ENCODE data around the gene TAC3.
"Not testable (repeated sequence)": the region's sequence is repeated elsewhere in the genome, so short reads cannot be mapped to it uniquely, and the experiment has no call there.

DNA sequence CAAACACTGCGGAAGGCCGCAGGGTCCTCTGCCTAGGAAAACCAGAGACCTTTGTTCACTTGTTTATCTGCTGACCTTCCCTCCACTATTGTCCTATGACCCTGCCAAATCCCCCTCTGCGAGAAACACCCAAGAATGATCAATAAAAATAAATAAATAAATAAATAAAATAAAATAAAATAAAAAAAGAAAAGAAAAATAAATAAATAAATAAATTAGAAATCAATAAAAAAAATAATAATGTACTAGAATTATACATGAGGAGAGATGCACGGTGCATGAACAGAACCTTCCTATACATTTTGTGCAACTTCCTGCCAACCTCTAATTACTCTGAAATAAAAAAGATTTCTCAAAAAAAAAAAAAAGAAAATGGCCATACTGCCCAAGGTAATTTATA is 51.2 kb downstream of the TAC3 start:
- TF ChIP-seq, protein P1, sequence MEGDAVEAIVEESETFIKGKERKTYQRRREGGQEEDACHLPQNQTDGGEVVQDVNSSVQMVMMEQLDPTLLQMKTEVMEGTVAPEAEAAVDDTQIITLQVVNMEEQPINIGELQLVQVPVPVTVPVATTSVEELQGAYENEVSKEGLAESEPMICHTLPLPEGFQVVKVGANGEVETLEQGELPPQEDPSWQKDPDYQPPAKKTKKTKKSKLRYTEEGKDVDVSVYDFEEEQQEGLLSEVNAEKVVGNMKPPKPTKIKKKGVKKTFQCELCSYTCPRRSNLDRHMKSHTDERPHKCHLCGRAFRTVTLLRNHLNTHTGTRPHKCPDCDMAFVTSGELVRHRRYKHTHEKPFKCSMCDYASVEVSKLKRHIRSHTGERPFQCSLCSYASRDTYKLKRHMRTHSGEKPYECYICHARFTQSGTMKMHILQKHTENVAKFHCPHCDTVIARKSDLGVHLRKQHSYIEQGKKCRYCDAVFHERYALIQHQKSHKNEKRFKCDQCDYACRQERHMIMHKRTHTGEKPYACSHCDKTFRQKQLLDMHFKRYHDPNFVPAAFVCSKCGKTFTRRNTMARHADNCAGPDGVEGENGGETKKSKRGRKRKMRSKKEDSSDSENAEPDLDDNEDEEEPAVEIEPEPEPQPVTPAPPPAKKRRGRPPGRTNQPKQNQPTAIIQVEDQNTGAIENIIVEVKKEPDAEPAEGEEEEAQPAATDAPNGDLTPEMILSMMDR (IDR thresholded peaks at IDR 0.05; ENCODE audit: control extremely low read depth in 1 of 3, insufficient read depth in 1 of 3, low read depth in 1 of 3, low read length in 3 of 3): not testable (repeated sequence)
- TF ChIP-seq, protein P2, sequence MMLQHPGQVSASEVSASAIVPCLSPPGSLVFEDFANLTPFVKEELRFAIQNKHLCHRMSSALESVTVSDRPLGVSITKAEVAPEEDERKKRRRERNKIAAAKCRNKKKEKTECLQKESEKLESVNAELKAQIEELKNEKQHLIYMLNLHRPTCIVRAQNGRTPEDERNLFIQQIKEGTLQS (IDR thresholded peaks at IDR 0.05; ENCODE audit: insufficient read depth, low read depth, low read length): not testable (repeated sequence)
- TF ChIP-seq RAD21 (IDR thresholded peaks at IDR 0.05 in 1 of 2, conservative IDR thresholded peaks at IDR 0.05 in 1 of 2; ENCODE audit: low read depth in 2 of 2, low read length in 2 of 2); EZH2 (IDR thresholded peaks at IDR 0.05; ENCODE audit: low read depth, low read length, severe bottlenecking); HDAC6 (IDR thresholded peaks at IDR 0.05; ENCODE audit: low read depth, low read length); CBX5 (IDR thresholded peaks at IDR 0.05; ENCODE audit: low read depth, low read length): not testable (repeated sequence)
- TF ChIP-seq, protein P3, sequence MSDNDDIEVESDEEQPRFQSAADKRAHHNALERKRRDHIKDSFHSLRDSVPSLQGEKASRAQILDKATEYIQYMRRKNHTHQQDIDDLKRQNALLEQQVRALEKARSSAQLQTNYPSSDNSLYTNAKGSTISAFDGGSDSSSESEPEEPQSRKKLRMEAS (IDR thresholded peaks at IDR 0.05): not testable (repeated sequence)
- TF ChIP-seq, protein P4, sequence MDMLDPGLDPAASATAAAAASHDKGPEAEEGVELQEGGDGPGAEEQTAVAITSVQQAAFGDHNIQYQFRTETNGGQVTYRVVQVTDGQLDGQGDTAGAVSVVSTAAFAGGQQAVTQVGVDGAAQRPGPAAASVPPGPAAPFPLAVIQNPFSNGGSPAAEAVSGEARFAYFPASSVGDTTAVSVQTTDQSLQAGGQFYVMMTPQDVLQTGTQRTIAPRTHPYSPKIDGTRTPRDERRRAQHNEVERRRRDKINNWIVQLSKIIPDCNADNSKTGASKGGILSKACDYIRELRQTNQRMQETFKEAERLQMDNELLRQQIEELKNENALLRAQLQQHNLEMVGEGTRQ (IDR thresholded peaks at IDR 0.05; ENCODE audit: low read length): not testable (repeated sequence)

Measured in H1 (cell line).